ENCODE data around the gene NUDCD3.
A peak's percentile ranks its signal among the peaks of the same experiment; 100 is the strongest.

Gene NUDCD3

DNA sequence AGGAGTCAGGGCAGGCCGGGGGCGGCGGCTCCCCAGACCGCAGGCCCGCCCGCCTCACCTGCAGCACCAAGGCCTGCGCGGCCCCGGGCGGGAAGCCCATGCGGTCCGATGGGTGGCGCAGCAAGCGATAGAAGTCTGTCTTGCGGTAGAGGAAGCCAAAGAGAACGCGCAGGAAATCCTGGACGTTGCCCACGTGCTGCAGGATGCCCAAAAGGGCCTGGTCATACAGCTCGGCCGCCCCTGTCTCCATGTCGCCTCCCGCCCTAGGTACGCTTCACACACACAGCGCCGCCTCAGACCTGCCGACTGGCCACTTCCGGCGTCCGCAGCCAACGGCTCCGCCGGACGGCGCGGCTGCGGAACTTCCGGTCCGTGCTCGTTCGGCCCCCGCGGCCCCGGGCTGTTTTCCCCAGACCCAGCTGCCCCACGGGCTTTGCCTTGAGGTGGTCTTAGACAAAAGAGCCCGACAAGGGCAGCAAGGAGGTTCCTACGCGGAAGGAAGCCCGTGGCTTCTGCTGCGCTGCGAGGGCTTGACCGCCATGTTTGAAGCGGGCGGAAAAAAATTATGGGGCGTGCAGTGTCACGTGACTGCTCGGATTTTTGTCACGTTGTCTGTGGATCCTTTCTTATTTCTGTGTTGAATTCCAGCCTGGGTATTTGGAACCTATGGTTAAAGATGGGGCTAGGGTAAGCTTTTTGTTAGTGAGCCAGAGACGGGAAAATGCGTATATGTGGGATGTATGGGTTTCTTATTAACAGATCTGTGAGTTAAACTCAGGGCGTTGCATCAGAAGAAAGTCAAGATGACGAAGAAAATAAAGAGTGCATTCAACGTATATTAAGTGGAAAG is at the start of gene NUDCD3:
Gene NUDCD3 (minus strand): TSS at position 308 of the 850 bp plus-strand sequence. CDS start 58 bp downstream, at position 250.
- peak; percentile 77 for DNase-seq

GRCh38 chr7:44539669-44540506 is 49.4 kb upstream of the NUDCD3 start:
- no peak for DNase-seq

GRCh38 chr7:44538798-44539668 is 48.6 kb upstream of the NUDCD3 start:
- no peak for DNase-seq

DNA sequence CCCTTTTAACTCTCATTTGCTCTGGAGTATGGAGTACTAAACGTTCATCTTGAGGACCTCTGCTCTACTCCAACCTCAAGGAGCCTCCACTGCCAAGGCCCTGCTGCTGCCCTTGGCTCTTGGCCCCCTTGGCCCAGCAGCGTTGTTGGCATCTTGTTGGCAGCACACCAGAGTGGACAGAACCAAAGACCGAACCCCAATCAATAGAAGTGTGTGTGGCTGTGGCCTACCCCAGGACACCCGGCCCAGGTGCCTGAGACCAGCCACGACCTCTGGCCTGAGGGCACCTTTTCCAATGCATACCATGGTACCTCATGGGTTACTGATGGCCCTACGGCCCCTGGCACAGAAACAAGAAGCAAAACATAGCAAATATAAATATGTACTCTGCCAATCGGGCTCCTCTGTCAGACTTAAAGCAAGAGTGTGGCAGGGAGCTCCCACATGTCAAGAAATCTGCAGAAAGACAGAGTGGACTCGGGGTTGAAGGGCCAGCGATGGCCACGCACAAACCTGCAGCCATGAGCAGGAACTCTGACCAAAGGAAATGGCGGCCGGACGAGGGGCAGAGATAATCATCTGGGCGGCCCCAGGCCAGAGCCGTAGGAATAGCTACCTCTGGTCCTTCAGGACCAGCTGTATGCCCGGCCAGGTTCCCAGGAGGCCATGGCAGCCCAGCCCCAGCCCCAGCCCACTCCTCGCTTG is 47.8 kb upstream of the NUDCD3 start:
- DNase-seq: no peak

DNA sequence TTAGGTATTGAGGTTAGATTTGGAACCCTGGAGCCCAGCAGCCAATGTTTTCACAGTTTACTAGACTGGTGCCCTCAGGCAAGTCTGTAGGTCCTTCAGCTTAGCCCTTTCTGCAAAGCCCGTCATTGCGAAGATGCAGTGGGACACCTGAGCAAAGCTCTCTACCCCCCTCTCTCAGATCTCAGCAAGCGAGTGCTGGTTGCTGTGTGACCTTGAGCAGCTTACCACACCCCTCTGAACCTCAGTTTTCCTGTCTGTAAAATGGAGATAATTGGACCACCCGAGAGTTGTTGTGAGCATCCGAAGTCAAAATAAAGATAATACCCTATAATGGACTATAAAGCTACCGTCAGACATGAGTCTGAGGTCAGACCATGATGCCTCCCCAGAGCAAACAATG is 47.0 kb upstream of the NUDCD3 start:
- DNase-seq: no peak

DNA sequence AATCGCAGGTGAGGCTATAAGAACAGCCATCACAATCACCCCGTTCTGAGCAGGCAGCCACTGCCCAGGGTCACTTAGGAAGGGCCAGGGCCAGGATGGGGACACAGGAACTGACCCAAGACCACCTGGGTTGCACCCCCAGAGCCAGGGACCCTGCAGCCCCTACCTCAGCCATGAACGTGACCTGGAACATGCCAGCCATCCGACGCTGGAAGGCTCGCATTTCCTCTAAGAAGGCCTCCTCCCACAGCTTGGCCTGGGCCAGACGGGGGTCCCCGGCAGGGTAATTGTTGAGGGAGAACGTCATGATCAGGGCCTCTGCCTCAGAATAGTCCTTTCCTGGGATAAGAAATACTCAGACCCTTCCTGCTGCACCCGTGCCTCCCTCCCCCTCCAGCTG is 45.6 kb upstream of the NUDCD3 start:
- DNase-seq: no peak

GRCh38 chr7:44535348-44536064 is 45.0 kb upstream of the NUDCD3 start:
- no peak for DNase-seq

DNA sequence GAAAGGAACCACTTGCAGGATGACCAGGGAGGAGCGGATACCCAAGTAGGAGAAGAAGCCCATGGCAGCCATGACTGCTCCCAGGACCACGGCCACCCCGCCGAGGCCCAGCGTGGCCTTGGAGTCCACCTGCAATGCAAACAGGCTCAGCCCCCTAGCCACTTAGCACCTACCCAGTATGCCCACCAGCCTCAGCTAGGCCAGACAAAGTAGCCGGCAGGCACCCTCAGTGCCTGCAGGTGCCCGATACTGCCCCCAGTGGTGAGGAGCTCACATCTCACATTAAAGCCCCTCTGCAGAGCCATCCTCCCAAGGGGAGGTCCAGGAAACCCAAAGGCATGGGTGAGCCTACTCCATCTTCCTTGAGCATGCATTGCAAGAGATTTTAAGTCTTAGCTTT is 44.0 kb upstream of the NUDCD3 start:
- peak; percentile 11 for DNase-seq

GRCh38 chr7:44534087-44534486 is 43.6 kb upstream of the NUDCD3 start:
- no peak for DNase-seq

DNA sequence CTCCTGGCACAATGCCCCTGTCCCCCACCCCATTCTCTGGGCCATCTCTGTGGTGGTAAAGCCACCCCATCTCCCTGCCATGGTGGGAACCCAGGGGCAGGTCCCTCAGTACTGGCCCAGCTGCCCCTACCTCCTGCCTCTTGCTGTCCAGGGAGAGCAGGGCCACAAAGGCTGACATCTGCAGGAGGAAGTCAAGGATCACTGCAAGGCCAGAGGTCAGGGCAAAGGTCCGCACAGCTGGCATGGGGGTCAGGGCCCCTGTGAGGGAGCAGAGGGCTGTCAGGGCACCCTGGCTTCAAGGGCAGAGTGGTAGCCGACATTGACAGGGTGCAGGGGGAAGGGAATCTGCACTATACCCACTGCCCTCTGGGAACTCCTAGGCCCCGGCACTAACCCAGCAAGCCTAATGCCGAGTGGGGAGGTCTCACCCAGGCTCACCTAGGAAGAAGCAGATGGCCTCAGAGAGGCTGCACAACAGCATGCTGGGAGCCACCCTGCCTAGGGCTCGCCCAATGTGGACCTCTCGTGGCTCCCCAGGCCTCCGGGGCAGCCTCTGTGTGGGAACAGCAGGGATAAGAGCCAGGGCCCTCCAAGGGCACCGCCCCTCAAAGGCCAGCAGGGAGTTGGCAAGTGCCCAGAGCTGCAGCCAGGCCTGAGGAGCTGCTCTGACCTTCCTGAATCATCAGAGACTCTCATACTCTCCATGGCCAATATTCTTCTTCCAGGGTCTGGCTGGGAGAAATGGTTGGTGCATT is 43.0 kb upstream of the NUDCD3 start:
- no peak for DNase-seq

- DNase-seq: no peak
Measured at GRCh38 chr7:44531421-44532380, 41.2 kb upstream of the NUDCD3 start.

DNA sequence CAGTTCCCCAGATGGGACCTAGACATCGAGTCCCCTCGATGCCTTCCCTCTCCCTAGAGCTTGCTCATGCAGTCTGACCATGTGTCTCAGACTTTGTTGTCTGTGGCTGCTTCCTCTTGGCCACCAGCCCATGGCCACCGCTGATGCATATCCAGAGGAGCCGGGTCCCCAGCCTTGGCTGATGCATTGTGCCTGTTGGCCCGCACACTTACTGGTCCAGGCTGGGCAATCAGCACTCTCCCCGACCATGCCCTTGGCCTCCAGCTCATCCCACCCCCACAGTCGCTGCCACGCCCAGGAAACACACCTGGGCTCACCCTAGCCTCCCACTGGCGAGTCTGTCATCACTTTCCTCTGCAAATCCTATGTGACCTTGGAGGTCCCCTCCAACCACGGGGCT is 40.5 kb upstream of the NUDCD3 start:
- no peak for DNase-seq

- DNase-seq: no peak
Measured at GRCh38 chr7:44524811-44525388, 34.4 kb upstream of the NUDCD3 start.

DNA sequence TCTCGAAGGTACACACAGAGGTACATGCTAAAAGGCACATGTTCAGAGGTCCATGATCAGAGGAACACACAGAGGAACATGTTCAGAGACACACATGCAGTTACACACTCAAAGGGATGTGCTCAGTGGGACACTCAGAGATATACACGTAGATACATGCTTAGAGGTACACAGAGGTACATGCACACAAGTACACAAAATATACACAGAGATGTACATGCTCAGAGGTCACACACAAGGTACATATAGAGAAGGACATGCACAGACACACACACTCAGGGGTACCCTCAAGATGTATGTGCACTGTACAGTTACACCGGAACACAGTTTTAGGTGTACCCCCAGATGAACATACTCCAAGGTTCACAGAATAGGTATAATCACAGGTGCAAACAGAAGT is 31.9 kb upstream of the NUDCD3 start:
- no peak for DNase-seq

DNA sequence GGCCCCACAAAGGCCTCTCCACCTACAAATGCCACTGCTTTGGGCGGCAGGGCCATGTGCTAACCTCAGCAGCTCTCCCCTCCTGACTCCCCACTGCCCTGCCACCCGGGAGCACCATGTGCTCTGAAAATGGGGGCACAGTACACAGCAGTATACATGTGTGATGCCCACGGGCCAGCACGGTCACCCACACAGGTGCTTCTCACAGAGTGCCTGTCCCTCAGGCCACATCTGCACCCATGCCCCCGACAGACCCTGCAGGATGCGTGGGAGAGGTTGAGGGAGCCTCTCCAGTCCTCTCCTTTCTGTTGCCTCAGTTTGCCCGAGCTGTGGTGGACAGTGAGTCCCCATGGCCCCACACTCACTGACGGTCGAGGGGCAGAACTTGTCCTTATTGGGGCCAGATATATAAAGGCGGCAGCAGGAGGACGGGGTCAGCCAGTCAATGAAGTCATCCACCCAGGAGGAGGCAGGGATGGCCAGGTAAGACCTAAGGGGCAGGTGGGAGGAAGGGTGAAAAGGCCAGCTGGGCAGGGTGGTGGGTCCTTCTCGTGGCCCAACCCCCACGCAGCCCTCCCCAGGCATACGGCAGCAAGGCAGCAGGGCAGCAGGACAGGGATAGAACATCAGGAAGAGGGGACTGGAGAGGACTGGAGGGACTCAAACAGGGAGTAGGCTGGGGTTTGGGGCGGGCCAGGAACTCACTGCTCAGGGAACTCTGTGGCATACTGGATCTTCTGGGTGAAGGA is 31.1 kb upstream of the NUDCD3 start:
- no peak for DNase-seq

DNA sequence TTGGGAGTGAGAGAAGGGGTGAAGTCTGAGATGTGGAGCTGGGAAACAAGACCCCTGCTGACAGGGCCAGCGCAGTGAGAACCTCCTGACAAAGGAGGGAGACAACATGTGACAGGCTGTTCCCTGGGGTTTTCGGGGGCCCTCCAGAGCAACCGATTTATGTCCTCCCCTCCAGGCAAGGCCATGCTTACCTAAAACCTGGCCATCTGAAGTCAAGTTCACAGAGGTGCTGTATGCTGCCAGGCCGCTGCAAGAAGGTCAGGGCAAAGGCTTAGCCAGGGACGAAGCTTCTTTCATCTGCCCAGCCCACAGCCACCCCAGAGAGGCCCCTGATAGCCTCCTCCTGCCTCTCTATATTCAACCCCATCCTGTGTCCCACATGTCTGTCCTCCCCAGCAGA is 30.1 kb upstream of the NUDCD3 start:
- DNase-seq: no peak

DNA sequence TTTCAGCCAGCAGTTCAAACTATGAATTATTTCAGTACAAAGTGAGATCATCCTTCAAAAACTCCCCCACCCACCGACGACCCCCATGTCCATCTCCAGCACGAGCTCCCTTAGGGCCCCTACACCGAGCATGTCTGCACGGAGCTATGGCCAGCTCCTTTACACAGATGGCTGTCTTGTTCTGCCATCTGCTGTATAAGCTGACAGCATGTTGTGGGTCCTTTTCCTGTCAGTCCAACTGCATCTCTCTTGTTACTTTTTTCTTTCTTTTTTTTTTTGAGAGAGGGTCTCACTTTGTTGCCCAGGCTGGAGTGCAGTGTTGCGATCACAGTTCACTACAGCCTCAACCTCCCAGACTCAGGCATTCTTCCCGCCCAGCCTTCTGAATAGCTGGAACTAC is 29.1 kb upstream of the NUDCD3 start:
- no peak for DNase-seq

- DNase-seq: no peak
Measured at GRCh38 chr7:44518761-44519160, 28.3 kb upstream of the NUDCD3 start.

GRCh38 chr7:44517175-44517574 is 26.7 kb upstream of the NUDCD3 start:
- no peak for DNase-seq
